PC-9 (cell line): ENCODE results near the gene SETD5. TPM values are rescaled to one million over a fixed set of nuclear protein-coding genes. Genes with fewer than 3 reads are reported as not detected.

ENCODE experiments used
- BruUV-seq: library from RNA; stranded (reverse); fragments of 400-500 nt; replicated peaks from 2 replicates; lab custom pipeline; 2021; lab: Mats Ljungman, UMichigan
- CTCF ChIA-PET: fragments of 300-600 bp; sonication (Branson Sonifier 250); formaldehyde crosslinking; loops from one replicate; lab custom pipeline; 2022; ENCODE audit warnings: antibody characterized with exemption; lab: Charles Lee
- POLR2A ChIA-PET: fragments of 300-600 bp; sonication (Branson Sonifier 250); formaldehyde crosslinking; loops from one replicate; lab custom pipeline; 2022; ENCODE audit warnings: antibody characterized with exemption; ENCODE audit not compliant: unreplicated experiment; lab: Charles Lee
- DNase-seq, 2 experiments: peaks; one replicate each; pipeline versions ENCODE4 v3.0.0 to v3.0.0-alpha.2; 2015 to 2022; ENCODE audit warnings: mixed read lengths in 1 of 2
- H2AFZ ChIP-seq: fragments of 200-600 bp; sonication (generic); 2 replicates; pipeline ENCODE4 v1.8.1; 2017; ENCODE audit warnings: antibody characterized with exemption
- H3F3A ChIP-seq: fragments of 200-600 bp; sonication (generic); 2 replicates; pipeline ENCODE4 v1.8.1; 2017; ENCODE audit warnings: antibody characterized with exemption, mild to moderate bottlenecking, low read depth; ENCODE audit not compliant: insufficient read depth
- H3K27ac ChIP-seq: fragments of 200-600 bp; sonication (generic); 2 replicates; pipeline ENCODE4 v1.6.1; 2016; ENCODE audit warnings: mixed run types
- H3K27me3 ChIP-seq: fragments of 200-600 bp; sonication (generic); 2 replicates; pipeline ENCODE4 v1.6.1; 2016; ENCODE audit warnings: low read depth, mixed run types; ENCODE audit not compliant: insufficient read depth
- H3K36me3 ChIP-seq: fragments of 200-600 bp; sonication (generic); 2 replicates; pipeline ENCODE4 v1.6.1; 2016; ENCODE audit warnings: low read depth, mixed run types
- H3K4me1 ChIP-seq: fragments of 200-600 bp; sonication (generic); replicated peaks from 2 replicates; pipeline ENCODE4 v1.6.1; 2016; ENCODE audit warnings: mixed run types; ENCODE audit not compliant: insufficient read depth
- H3K4me2 ChIP-seq: fragments of 200-600 bp; sonication (generic); 2 replicates; pipeline ENCODE4 v1.6.1; 2017; ENCODE audit warnings: mixed run types
- H3K4me3 ChIP-seq: fragments of 200-600 bp; sonication (generic); 2 replicates; pipeline ENCODE4 v1.6.1; 2016; ENCODE audit warnings: mixed run types
- H3K79me2 ChIP-seq: fragments of 200-600 bp; sonication (generic); 2 replicates; pipeline ENCODE4 v1.6.1; 2017; ENCODE audit warnings: low read depth, mixed run types
- H3K9me2 ChIP-seq: fragments of 200-600 bp; sonication (generic); 2 replicates; pipeline ENCODE4 v1.8.1; 2017; ENCODE audit warnings: mild to moderate bottlenecking; ENCODE audit not compliant: insufficient read depth
- H3K9me3 ChIP-seq: fragments of 200-600 bp; sonication (generic); 2 replicates; pipeline ENCODE4 v1.8.1; 2016; ENCODE audit warnings: low read depth; ENCODE audit not compliant: insufficient read depth
- H4K20me1 ChIP-seq: fragments of 200-600 bp; sonication (generic); 2 replicates; pipeline ENCODE4 v1.8.1; 2017; ENCODE audit not compliant: insufficient read depth
- CTCF ChIP-seq: fragments of 200-600 bp; sonication (generic); conservative IDR thresholded peaks from 2 replicates; pipeline ENCODE4 v1.6.1; 2017; ENCODE audit warnings: mixed run types, antibody characterized with exemption, mild to moderate bottlenecking, moderate library complexity
- EZH2 ChIP-seq: fragments of 200-600 bp; sonication (generic); IDR thresholded peaks from 2 replicates; pipeline ENCODE4 v1.8.0; 2017; ENCODE audit warnings: antibody characterized with exemption, low read depth
- intact Hi-C: fragments of 100-400 bp; cut with micrococcal nuclease; formaldehyde crosslinking; loops from one replicate; pipeline ENCODE4 v1.10.0; 2022; ENCODE audit not compliant: unreplicated experiment
- total RNA-seq: library from RNA; stranded (reverse); gene quantifications from 2 replicates; pipeline ENCODE4 v1.2.3, GENCODE V29; 2021

The SETD5 gene
- total RNA-seq, 1 experiment from 2014 or later: 140 TPM

GRCh38 chr3:9428411-9428810, 31.0 kb downstream of the SETD5 start:
- H3F3A ChIP-seq: peaks cover 23% of the 10 kb centered on the region
- no peaks in the 10 kb centered on the region; the same call in 1 of the 2 replicates for H3K9me2 ChIP-seq
- POLR2A ChIA-PET: no interaction called here
- intact Hi-C loops: no loop called here
- no TSS peak for BruUV-seq
- H3K4me2 ChIP-seq: no peak overlapping the region
- H3K4me3 ChIP-seq: no peak overlapping the region
- H3K36me3 ChIP-seq: peaks cover 74% of the 10 kb centered on the region
- peaks cover 8% of the 10 kb centered on the region for H3K4me1 ChIP-seq
- H3K9me3 ChIP-seq: no peaks in the 10 kb centered on the region
- CTCF ChIA-PET: no interaction called here
- peaks cover 49% of the 10 kb centered on the region for H4K20me1 ChIP-seq
- H3K79me2 ChIP-seq: peaks cover 88% of the 10 kb centered on the region
- no peak overlapping the region for H3K27ac ChIP-seq
- no peak for DNase-seq
- TF ChIP-seq CTCF (no peak), EZH2 (no peak)
- no peaks in the 10 kb centered on the region for H3K27me3 ChIP-seq
- no peak overlapping the region for H2AFZ ChIP-seq

GRCh38 chr3:9430733-9431132, 33.3 kb downstream of the SETD5 start:
- intact Hi-C loops: loop anchor here (5.0 kb wide), 1 partner anchor 37 kb away; no protein-coding TSS in a partner anchor
- no peak for DNase-seq
- H3K4me2 ChIP-seq: no peak overlapping the region
- ChIA-PET CTCF (no interaction called here), POLR2A (no interaction called here)
- no peak overlapping the region for H3K27ac ChIP-seq
- no peaks in the 10 kb centered on the region for H3K9me3 ChIP-seq
- H2AFZ ChIP-seq: no peak overlapping the region
- no TSS peak for BruUV-seq
- H3F3A ChIP-seq: peaks cover 13% of the 10 kb centered on the region
- no peaks in the 10 kb centered on the region for H3K4me1 ChIP-seq
- peaks cover 57% of the 10 kb centered on the region for H4K20me1 ChIP-seq
- H3K9me2 ChIP-seq: no peaks in the 10 kb centered on the region; the same call in 1 of the 2 replicates
- peaks cover 83% of the 10 kb centered on the region for H3K79me2 ChIP-seq
- TF ChIP-seq EZH2 (no peak), CTCF (no peak)
- peaks cover 80% of the 10 kb centered on the region for H3K36me3 ChIP-seq
- H3K4me3 ChIP-seq: no peak overlapping the region
- no peaks in the 10 kb centered on the region for H3K27me3 ChIP-seq

- Histone ChIP-seq H3K9me2 (no peaks in the 10 kb centered on the region; the same call in 1 of the 2 replicates), H4K20me1 (peaks cover 69% of the 10 kb centered on the region), H3K79me2 (peaks cover 53% of the 10 kb centered on the region), H3K27ac (no peak overlapping the region), H3K9me3 (no peaks in the 10 kb centered on the region), H3K27me3 (no peaks in the 10 kb centered on the region), H3K4me1 (no peaks in the 10 kb centered on the region), H3F3A (peaks cover 34% of the 10 kb centered on the region), H2AFZ (no peak overlapping the region), H3K4me2 (no peak overlapping the region), H3K36me3 (peaks cover 80% of the 10 kb centered on the region), H3K4me3 (no peak overlapping the region)
- ChIA-PET POLR2A (no interaction called here), CTCF (no interaction called here)
- no peak for DNase-seq
- no TSS peak for BruUV-seq
- intact Hi-C loops: loop anchor here (5.0 kb wide), 1 partner anchor 33 kb away; no protein-coding TSS in a partner anchor
- TF ChIP-seq CTCF: no peak
- no peak for TF ChIP-seq EZH2
These were observed 36.5 kb downstream of the SETD5 start for GRCh38 chr3:9433627-9434521.
